Stimulated activated CD4-positive, alpha-beta T cell treated with anti-CD3 and anti-CD28 coated beads, Interleukin-12 subunit alpha, Interleukin-12 subunit beta, amount 100 ng/mL, for 4 hours (primary cell): ENCODE data around the gene ANKRD10.
"Not testable (repeated sequence)": the region's sequence is repeated elsewhere in the genome, so short reads cannot be mapped to it uniquely, and the experiment has no call there.

Experiments used
- DNase-seq: peaks from one replicate; pipeline ENCODE4 v3.0.0-alpha.2; 2020

Gene ANKRD10

DNA sequence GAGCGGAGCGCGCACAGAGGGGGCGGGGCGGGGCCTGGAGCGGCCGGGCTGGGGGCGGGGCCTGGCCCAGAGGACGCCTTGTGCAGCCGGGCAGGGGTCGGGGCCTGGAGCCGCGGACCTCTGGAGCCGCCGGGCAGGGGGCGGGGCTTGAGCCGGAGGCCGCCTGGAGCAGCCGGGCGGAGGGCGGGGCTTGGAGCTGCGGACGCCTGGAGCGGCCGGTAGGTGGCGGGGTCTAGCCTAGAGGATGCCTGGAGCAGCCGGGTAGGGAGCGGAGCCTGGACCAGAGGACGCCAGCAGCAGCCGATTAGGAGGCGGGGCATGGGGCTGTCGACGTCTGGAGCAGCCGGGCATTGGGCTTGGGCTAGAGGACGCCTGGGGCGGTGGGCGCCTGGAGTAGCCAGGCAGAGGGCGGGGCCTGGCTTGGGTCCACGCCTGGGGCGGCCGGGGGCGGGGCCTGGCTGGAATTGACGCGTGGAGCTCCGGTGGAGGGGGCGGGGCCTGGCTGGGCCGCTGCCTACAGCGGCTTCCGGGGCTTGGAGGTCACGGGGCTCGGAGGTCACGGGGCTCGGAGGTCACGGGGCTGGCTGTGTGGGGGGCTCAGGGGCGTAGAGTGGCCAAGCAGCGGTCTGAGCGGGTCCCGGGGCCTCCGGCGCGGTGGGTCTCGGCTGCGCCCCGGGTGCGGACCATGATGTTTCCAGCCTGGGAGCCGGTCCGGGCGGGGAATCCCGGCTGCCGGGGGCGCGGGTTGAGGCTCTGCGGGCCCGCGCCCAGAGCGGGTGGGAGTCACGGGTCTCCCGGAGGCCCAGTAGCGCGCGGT is at the start of gene ANKRD10:
TSS of gene ANKRD10 (minus strand) at position 13 of the 817 bp plus-strand sequence. CDS start 135 bp downstream, outside the sequence.
- peak; percentile 96 for DNase-seq

DNA sequence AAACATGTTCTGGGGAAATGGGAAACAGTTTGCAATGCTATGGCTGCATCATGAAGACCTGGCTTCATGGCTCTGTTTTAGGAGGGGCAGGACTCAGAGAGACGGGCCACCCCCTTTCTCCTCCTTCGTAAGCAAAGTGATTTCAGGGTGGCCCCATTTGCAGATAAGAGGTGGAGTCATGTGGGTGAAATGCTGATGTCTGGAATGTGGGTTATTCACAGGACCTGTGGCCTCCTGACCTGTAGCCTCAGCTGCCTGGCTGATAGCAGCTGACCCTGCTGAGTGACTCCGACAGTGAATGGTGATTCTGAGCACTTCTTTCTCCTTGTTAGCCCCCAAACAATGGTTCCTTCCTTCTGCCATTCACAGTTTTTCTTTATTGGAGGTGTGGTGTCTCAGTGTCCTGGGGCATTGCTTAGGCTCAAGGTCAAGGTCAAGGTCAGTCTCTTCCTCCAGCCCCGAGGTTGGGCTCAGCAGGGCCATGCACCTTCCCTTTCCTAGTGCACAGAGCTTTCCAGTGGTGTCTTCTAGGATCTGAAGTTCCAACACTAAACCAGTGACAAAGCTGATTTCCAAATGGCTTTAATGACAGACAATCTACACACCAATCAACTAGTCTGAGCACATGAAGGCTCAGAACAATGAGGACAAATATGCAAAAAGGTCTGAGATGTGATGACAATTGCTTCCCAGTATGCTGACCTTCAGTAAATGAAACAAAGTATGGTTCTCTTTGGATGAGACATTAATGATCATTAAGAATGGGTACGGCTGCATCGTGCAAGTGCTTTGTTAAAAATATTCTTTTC is 49.6 kb upstream of the ANKRD10 start:
- DNase-seq = no peak

DNA sequence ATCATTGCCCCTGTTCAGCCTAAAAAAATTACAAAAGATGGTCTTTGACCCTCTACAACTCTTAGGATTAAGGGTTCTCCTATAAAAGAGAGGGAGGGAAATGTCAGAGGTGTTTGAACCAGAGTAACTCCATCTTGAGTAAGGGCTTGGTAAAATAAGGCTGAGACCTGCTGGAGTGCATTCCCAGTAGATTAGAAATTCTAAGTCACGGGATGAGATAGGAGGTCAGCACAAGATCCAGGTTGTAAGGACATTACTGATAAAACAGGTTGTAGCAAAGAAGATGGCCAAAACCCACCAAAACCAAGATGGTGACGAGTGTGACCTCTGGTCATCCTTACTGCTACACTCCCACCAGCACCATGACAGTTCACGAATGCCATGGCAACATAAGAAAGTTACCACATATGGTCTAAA is 48.7 kb upstream of the ANKRD10 start:
- DNase-seq = no peak

DNA sequence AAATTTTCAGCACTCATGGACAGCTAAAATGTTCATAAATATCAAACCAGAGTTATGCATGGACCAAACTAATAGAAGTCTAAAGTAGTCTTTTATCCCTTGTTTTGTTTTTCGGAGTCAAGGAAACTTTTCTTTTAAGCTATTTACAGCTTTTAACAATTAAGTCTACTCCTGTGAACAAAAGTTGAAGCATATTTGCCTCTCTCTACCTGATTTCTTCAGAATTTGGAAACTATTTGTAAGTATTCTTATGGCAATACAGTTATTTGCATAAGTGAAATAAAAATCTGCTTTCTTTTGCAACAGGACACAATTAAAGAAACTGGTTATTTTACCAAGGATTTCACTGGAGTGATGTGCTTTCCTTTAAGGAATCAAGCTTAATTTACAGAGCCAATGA is 47.1 kb upstream of the ANKRD10 start:
- DNase-seq = no peak

DNA sequence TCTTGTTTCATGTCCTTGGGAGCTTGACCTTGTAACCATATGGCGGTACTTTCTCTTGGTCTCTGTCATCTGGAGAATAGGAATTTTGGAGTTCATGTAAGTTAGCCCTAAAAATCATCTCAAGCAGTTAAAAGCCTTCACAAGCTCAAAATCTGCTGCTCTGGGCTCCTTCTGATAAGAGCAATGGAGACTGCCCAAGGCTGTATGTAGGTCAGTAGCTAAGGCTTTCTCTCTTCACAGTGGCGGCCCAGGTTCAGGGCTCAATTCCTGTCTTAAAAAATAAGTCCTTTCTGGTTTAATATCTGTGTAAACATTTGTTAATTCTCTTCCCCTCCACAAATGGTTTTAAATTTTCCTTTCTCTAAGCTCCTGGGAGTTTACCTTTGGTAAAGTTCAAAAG is 45.3 kb upstream of the ANKRD10 start:
- no peak for DNase-seq

DNA sequence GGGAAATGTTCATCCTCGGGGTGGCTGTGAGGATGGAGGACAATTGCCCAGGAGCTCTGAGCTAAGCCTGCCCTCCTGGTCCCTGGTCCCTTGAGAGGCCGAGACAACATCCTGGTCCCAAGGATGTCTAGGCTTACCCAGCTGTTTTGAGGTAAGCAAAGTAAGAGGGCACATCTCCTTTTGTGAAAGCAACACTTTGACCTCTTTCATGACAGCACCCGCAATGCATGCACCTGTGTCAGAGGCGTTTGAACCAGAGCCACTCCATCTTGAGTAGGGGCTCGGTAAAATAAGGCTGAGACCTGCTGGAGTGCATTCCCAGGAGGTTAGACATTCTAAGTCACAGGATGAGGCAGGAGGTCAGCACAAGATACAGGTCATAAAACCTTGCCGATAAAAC is 43.1 kb upstream of the ANKRD10 start:
- DNase-seq = no peak

DNA sequence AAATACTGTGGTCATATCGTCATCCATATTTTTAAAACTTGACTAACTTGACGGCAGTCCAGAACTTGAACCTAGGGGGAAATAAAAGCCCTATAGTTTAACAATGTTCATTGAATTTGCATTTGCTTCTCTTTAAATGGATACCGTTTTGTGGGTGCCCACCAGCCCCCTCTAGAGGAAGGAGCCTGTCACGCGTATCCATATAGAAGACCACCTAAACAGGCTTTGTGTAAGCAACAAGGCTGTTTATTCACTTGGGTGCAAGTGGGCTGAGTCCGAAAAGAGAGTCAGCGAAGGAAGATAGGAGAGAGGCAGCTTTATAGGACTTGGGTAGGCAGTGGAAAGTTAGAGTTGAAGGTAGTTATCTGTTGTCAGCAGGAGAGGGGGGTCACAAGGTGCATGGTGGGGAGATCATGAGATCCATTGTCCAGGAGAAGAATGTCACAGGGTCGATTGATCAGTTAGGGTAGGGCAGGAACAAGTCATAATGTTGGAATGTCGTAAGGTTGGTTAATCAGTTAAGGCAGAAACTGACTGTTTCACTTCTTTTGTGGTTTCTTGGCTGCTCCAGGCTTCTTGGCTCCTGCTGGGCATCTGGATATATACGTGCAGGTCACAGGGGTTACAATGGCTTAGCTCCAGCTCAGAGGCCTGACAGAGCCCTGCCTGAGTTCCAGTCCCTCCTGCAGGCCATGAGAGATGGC is 42.5 kb upstream of the ANKRD10 start:
- DNase-seq = no peak

DNA sequence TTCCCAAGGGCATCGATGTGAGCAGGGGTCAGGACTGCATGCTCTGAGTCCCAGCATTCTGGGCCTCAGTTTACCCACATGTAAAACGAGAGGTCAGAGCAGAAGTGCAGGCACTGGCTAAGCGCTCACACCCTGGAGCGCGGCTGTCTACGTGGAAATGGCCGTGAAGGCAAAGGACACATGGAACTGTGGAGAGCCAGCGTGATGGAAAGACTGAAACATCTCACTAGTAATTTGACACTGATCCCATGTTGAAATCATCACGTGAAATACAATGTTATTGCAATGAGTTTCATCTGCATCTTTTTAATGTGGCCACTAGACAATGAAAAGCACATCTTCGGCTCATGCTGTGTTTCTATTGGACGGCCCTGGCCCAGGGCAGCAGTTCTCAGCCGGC is 41.3 kb upstream of the ANKRD10 start:
- not testable (repeated sequence) for DNase-seq

DNA sequence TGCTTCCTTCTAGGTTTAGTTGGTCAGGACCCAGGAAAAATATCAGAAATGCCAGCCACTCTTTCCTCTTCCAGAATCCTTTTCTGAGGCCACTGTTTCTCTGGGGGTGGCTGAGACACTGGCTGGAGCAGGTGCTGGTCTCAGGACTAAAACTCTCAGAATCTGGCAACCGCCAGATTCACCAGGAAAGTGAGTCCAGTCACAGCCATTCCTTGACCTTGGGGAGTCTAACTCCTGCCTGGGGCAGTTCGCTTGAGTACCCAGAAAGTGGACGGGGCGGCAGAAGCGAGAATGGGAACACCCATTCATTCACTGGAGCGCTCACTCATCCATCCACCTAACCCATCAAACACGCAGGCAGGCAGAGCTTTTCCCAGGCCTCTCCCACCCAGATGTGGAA is 40.7 kb upstream of the ANKRD10 start:
- DNase-seq = not testable (repeated sequence)

DNA sequence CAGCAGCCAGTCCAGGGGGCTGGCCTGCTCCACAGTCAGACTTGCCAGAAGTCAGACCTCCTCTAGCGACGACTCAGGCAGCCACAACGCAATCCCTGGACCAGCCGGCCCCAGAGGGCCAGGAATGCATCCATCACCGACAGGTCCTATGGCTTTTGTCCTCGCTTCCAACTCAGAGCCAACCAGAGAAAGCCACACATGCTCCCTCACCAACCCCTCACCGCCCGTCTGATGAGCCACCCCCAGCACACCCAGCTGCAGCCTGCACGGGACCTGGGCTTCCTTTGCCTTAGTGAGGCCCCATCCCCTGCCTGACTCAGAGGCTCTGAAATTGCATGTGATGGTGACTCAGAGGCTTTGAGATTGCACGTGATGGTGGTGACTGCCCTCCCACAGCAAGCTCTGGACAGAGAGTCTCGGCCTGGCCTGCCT is 40.2 kb upstream of the ANKRD10 start:
- DNase-seq = peak; percentile 26

DNA sequence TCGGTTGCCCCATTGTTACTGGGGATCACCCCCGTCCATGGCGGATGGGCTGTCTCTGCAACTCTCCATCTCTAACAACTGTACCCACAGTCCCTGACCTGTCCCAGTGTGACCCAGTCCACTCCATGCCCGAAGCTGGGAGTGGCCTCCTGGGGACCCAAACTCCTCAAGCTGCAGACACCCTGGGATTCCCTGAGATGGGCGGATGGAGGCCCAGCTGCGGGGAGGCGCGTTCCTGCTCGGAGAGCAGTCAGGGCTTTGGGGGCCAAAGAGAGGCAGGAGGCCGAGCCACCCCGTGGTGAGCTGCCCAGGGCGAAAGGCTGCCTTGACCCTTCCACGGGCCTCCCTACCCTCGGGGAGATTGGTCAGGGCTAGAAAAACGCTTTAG is 39.7 kb upstream of the ANKRD10 start:
- not testable (repeated sequence) for DNase-seq

DNA sequence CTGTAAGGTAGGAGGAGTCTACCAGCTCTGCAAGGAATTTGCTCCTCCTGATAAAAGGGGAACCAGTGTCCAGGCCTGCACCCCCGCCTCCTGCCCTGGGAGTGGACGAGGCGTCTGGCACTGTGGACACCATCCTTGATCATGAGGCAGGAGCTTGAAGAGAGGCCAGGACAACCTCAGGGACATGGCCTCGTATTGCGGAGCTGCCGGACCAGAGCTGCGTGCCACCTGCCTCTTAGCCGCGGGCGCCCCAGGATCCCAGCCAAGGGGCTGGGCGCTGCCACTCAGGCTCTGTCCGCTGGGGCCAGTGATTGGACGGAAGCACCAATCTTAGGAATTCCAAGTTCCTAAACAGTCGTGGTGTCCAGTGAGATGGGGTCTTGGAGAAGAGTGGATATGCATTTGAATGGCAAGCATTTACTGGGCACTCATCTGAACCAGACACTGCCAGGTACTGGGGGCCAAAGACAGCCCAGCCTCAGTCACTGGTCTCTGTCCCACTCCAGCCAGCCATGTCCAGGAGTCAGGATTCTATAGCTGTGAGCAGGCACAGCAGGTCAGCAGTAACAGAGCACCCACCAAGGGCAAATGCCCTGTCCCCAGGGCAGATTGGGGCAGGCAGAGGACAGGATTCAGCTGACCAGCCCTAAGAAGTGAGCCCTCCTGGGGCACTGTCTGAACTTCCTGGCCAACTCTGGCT is 39.1 kb upstream of the ANKRD10 start:
- DNase-seq = no peak

DNA sequence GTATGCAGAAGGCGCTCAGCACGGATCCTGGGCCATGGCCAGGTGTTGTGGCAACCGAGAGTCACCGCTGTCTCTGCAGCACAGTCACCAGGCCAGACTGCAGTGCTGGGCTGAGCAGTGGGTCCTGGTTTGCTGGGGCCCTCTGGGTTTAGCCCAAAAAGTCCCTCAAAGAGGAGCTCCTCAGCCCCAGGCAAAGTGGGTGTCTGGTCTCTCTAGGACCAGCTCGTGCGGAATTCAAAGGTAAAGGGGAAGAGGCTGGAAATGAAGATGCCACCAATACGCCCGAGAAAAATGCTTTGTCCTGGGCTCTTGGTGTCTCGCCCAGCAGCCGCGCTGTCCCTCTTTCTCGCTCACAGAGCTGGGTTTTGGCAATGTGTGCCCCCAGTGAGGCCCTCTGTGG is 38.5 kb upstream of the ANKRD10 start:
- DNase-seq = no peak

DNA sequence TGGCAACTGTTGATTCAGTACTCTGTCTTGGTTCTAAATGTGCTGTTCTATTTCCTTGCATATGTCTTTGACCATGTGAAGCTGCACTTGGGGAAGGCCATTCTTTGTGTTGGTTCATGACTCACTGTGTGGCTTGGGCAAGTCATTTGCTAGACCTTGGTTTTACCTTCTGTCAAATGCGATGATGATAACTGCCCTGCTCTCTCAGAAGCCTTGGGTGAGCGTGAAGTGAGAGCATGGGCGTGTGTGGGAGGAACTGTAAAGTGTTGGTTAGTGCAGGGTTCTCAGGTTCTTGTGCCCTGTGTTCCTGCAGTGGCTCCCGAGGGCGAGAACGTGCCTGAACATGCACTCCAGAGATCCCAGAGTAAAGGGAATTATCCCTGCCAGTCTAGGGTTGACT is 37.3 kb upstream of the ANKRD10 start:
- not testable (repeated sequence) for DNase-seq

DNA sequence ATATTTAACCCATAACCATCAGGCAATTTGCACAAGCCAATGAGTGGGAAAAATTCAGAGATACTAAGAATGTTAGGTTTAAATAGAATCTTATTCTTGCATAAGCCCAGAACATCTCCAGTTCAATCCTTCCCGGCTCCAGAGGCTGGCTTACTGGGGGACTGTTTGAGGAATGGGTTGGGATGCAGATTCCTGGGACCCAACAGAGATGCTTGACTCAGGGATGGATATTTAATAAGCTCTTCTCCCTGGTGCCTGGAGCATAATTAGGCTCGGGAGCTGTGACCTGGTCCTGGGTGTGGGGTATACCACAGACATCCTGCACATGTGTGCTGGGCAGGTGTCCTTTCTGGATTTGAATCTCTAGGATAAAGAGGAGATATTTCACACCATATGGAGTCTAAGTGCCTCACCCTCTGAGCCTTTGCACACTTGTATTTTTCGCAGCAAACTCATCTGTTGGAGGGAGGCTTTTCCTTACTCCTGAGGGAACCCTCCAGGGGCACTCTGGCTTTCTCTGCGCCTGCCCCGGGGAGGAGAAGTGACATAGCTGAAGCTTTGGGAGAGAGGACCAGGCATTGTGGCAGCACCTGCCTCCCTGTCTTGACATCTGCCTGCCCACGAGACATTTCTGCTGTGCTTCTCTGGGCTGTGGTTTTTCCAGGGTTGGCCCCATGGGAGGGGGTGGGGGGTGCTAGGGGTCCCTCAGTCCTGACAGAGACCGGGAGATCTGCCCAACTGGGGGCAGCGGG is 36.1 kb upstream of the ANKRD10 start:
- DNase-seq = no peak

DNA sequence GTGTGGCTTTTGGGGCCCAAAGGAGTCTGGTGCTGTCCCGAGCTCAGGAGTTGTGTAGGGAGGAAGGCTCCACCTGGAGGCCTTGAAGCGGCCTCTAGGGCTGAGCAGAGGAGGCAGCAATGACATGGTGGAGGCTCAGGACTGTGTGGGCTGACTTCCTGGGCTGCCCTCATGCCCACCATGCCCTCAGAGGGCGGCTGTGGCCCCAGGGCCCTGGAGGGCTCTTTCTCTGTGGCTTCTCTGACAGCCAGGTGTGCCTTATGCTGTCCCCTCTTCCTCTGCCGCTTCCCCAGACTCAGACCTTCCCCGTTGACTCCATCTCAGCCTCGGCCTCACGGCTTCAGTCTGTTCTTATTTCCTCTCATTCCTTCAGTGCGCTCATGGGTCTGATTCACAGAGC is 35.5 kb upstream of the ANKRD10 start:
- no peak for DNase-seq

DNA sequence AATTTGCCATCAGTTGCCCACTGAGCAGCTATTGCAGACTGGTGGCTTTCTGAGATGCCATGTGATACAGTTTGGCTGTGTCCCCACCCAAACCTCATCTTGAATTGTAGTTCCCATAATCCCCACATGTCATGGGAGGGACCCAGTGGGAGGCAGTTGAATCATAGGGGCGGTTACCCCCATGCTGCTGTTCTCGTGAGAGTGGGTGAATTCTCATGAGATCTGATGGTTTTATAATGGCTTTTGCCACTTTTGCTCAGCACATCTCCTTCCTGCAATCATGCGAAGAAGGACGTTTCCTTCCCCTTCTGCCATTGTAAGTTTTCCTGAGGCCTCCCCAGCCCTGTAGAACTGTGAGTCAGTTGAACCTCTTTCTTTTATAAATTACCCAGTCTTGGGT is 34.8 kb upstream of the ANKRD10 start:
- no peak for DNase-seq

DNA sequence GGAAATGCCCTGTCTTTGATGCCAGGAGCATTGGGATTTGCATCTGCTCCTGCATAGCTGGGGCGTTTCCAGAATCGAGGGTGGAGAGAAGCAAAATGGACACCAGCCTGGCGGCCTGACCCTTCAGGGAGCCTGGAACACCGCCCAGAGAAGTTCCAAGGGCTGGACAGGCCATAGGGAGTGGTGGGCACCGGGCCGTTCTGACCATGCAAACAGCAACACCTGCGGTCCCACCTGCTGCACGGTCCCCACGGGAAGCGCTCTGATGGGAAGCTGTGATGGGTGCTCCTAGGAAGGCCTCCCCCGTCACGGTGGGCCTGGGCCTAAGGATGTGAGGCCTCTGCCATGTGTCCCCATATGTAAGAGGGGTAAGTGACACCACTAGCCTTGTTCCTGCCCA is 34.2 kb upstream of the ANKRD10 start:
- no peak for DNase-seq

DNA sequence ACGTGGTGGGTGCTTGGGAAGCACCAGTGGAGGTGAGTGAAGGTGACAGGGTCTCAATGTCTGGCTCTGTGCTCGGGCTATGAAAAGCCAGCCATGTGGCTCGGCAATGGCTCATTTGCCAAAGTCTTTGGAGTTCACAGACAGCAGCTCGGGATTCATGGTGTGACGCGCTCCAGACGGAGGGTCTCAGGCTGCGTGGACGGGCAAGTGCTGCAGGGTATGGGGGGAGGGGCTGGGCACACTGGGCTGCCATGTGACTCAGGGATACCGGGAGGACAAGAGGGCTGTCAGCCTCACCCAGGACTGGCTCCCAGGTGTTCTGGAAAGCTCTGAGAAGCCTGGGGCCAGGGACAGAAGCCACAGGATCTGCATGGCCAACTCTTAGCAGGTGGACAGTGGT is 32.5 kb upstream of the ANKRD10 start:
- not testable (repeated sequence) for DNase-seq

DNA sequence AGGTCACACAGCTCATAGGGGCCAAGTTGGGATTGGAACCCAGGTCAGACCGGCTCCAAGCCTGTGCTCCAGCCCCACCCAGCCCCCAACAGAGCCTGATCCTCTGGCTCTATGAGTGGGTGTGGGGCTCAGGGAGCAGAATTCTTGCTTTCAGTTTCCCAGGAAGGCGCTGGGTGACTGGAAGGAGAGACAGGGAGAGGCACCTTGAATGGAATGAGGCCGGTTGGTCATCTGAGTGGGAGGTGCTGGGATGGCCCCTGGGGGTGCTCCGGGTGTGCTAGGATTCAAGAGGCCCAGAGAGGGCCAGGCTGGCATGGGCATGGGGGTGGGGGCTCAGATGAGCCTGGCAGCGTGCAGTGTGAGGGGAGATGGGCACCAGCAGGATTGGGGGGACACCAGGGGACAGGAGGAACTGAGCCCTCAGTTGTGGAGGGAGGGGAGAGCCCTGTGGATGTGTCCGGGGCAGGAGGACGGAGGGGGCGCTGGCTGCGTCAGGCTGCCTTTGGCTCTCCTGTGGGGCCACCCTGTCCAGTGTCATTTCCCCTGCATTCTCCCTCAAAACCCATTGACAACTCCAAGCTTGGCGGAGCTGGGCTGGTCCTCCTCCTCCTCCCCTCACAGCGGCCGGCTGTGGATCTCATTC is 31.2 kb upstream of the ANKRD10 start:
- DNase-seq = no peak
